Measurements from ENCODE around the gene CNOT6. TPM values are rescaled to one million over a fixed set of nuclear protein-coding genes. Genes with fewer than 3 reads are reported as not detected.

The CNOT6 gene
- total RNA-seq, 6 donors from 2014 or later: 9.7 to 27.8 (median 18.2) TPM

GRCh38 chr5:180580681-180581080 is 86.5 kb downstream of the CNOT6 start:
- H3K4me3 ChIP-seq: no peak overlapping the region
- peaks cover 0 to 14% (median 4%) of the 10 kb centered on the region in 4 donors for H3K36me3 ChIP-seq
- H3K27me3 ChIP-seq: no peaks in the 10 kb centered on the region
- no peak for TF ChIP-seq POLR2AphosphoS5 (IDR thresholded peaks at IDR 0.05)
- TF ChIP-seq EP300 (IDR thresholded peaks at IDR 0.05): no peak
- TF ChIP-seq, protein P1, sequence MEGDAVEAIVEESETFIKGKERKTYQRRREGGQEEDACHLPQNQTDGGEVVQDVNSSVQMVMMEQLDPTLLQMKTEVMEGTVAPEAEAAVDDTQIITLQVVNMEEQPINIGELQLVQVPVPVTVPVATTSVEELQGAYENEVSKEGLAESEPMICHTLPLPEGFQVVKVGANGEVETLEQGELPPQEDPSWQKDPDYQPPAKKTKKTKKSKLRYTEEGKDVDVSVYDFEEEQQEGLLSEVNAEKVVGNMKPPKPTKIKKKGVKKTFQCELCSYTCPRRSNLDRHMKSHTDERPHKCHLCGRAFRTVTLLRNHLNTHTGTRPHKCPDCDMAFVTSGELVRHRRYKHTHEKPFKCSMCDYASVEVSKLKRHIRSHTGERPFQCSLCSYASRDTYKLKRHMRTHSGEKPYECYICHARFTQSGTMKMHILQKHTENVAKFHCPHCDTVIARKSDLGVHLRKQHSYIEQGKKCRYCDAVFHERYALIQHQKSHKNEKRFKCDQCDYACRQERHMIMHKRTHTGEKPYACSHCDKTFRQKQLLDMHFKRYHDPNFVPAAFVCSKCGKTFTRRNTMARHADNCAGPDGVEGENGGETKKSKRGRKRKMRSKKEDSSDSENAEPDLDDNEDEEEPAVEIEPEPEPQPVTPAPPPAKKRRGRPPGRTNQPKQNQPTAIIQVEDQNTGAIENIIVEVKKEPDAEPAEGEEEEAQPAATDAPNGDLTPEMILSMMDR (IDR thresholded peaks at IDR 0.05): no peak
- no peak for TF ChIP-seq POLR2A (IDR thresholded peaks at IDR 0.05)
- 86 to 89% methylated on average over 6 of the region's 6 CpGs for WGBS, 2 donors
- ATAC-seq (ENCODE audit: low FRiP score in 2 of 2) (no peak), DNase-seq (no peak)
- H3K27ac ChIP-seq: no peak overlapping the region
- no peaks in the 10 kb centered on the region for H3K9me3 ChIP-seq
- H3K4me1 ChIP-seq: no peaks in the 10 kb centered on the region

DNA sequence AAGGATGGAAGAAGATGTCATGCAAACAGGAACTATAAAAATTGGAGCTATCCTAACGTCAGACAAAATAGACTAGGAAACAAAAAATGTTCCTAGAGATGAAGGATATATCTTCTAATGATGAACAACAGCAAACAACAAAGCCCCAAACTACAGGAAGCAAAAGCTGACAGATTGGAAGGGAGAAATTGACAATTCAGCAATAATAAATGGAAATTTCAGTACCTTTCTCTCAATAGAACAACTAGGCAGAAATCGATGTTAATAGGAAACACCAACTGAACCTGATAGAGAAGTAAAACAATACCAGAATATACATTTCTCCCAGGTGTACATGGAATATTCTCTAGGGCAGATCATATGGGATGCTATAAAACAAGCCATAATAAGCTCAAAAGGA is 89.6 kb downstream of the CNOT6 start:
- Histone ChIP-seq H3K27ac (no peak overlapping the region), H3K9me3 (no peaks in the 10 kb centered on the region), H3K4me3 (no peak overlapping the region), H3K36me3 (no peaks in the 10 kb centered on the region), H3K27me3 (no peaks in the 10 kb centered on the region), H3K4me1 (no peaks in the 10 kb centered on the region)
- TF ChIP-seq POLR2AphosphoS5 (IDR thresholded peaks at IDR 0.05): no peak
- TF ChIP-seq POLR2A (IDR thresholded peaks at IDR 0.05): no peak
- no peak for TF ChIP-seq EP300 (IDR thresholded peaks at IDR 0.05)
- TF ChIP-seq, protein P1 (IDR thresholded peaks at IDR 0.05): no peak
- WGBS, 2 donors: 62 to 63% methylated on average over 2 of the region's 2 CpGs
- ATAC-seq (ENCODE audit: low FRiP score in 2 of 2): no peak
- DNase-seq: no peak

- Histone ChIP-seq H3K27me3 (peaks cover 0 to 15% (median 8%) of the 10 kb centered on the region in 4 donors), H3K9me3 (no peaks in the 10 kb centered on the region), H3K27ac (no peak overlapping the region), H3K4me1 (peaks cover 9 to 16% (median 15%) of the 10 kb centered on the region in 4 donors), H3K36me3 (no peaks in the 10 kb centered on the region), H3K4me3 (no peak overlapping the region)
- no peak for ATAC-seq (ENCODE audit: low FRiP score in 2 of 2)
- no peak for DNase-seq
- TF ChIP-seq EP300 (IDR thresholded peaks at IDR 0.05) (no peak), POLR2A (IDR thresholded peaks at IDR 0.05) (no peak), POLR2AphosphoS5 (IDR thresholded peaks at IDR 0.05) (no peak)
- TF ChIP-seq, protein P1 (IDR thresholded peaks at IDR 0.05): no peak
- WGBS, 2 donors: 72 to 86% methylated on average over 3 of the region's 3 CpGs
Observed at GRCh38 chr5:180586204-180586603, 92.0 kb downstream of the CNOT6 start.

- DNase-seq (no peak), ATAC-seq (ENCODE audit: low FRiP score in 2 of 2) (no peak)
- TF ChIP-seq POLR2AphosphoS5 (IDR thresholded peaks at IDR 0.05): no peak
- TF ChIP-seq POLR2A (IDR thresholded peaks at IDR 0.05): no peak
- TF ChIP-seq EP300 (IDR thresholded peaks at IDR 0.05): no peak
- TF ChIP-seq, protein P1 (IDR thresholded peaks at IDR 0.05): no peak
- WGBS, 2 donors: 80 to 90% methylated on average over 10 of the region's 10 CpGs
- peaks cover 14 to 22% (median 22%) of the 10 kb centered on the region in 4 donors for H3K4me1 ChIP-seq
- H3K27me3 ChIP-seq: peaks cover 0 to 19% (median 11%) of the 10 kb centered on the region in 4 donors
- no peak overlapping the region for H3K27ac ChIP-seq
- no peak overlapping the region for H3K4me3 ChIP-seq
- H3K36me3 ChIP-seq: no peaks in the 10 kb centered on the region
- H3K9me3 ChIP-seq: no peaks in the 10 kb centered on the region
Observed at GRCh38 chr5:180586870-180587269, 92.7 kb downstream of the CNOT6 start.

Measured in upper lobe of left lung (tissue), 6 donors.